GM23338 (cell line): Measurements from ENCODE around the gene DPEP3. TPM values are rescaled to one million over a fixed set of nuclear protein-coding genes. Genes with fewer than 3 reads are reported as not detected.
A peak's percentile ranks its signal among the peaks of the same experiment; 100 is the strongest.

Experiments used
- ATAC-seq: fragments of 200-7000 bp; cut with Tn5 transposase; 3 replicates; pipeline ENCODE4 v1.9.1; 2020
- DNase-seq: peaks from one replicate; pipeline ENCODE4 v3.0.0-alpha.2; 2015; ENCODE audit warnings: low spot score
- H2AFZ ChIP-seq: fragments of 200-600 bp; sonication (generic); 2 replicates; pipeline ENCODE4 v1.8.0; 2016; ENCODE audit warnings: antibody characterized with exemption, mild to moderate bottlenecking, moderate library complexity
- H3F3A ChIP-seq: fragments of 200-600 bp; sonication (generic); replicated peaks from 2 replicates; pipeline ENCODE4 v1.8.0; 2017; ENCODE audit warnings: antibody characterized with exemption, mixed run types, low read depth
- H3K27ac ChIP-seq: fragments of 200-600 bp; sonication (generic); 2 replicates; pipeline ENCODE4 v1.6.1; 2016; ENCODE audit warnings: low read depth
- H3K27me3 ChIP-seq: fragments of 200-600 bp; sonication (generic); 2 replicates; pipeline ENCODE4 v1.8.0; 2016; ENCODE audit warnings: mild to moderate bottlenecking, mixed run types, moderate library complexity; ENCODE audit not compliant: insufficient read depth
- H3K36me3 ChIP-seq: fragments of 200-600 bp; sonication (generic); 2 replicates; pipeline ENCODE4 v1.8.0; 2016; ENCODE audit warnings: mild to moderate bottlenecking; ENCODE audit not compliant: insufficient read depth
- H3K4me1 ChIP-seq: fragments of 200-600 bp; sonication (generic); 2 replicates; pipeline ENCODE4 v1.8.0; 2016; ENCODE audit warnings: mild to moderate bottlenecking, moderate library complexity; ENCODE audit not compliant: insufficient read depth
- H3K4me2 ChIP-seq: fragments of 200-600 bp; sonication (generic); 2 replicates; pipeline ENCODE4 v1.7.1; 2017; ENCODE audit warnings: mixed run types
- H3K4me3 ChIP-seq: fragments of 200-600 bp; sonication (generic); 2 replicates; pipeline ENCODE4 v1.6.1; 2016; ENCODE audit warnings: mixed run types
- H3K79me2 ChIP-seq: fragments of 200-600 bp; sonication (generic); replicated peaks from 2 replicates; pipeline ENCODE4 v1.8.0; 2017; ENCODE audit warnings: mild to moderate bottlenecking; ENCODE audit not compliant: insufficient read depth
- H3K9me2 ChIP-seq: fragments of 200-600 bp; sonication (generic); 2 replicates; pipeline ENCODE4 v1.8.0; 2017; ENCODE audit not compliant: insufficient read depth
- H4K20me1 ChIP-seq: fragments of 200-600 bp; sonication (generic); replicated peaks from 2 replicates; pipeline ENCODE4 v1.8.0; 2017; ENCODE audit warnings: mild to moderate bottlenecking; ENCODE audit not compliant: insufficient read depth
- H3K27ac Mint-ChIP-seq: 2 replicates; pipeline ENCODE4 v1.8.0; 2020; ENCODE audit warnings: inconsistent platforms, mild to moderate bottlenecking, moderate library complexity, mixed read lengths
- H3K27me3 Mint-ChIP-seq: 3 replicates; pipeline ENCODE4 v1.8.0; 2022; ENCODE audit warnings: low read depth, mild to moderate bottlenecking, moderate library complexity, mixed read lengths, inconsistent platforms; ENCODE audit not compliant: insufficient read depth, poor library complexity
- H3K36me3 Mint-ChIP-seq: 3 replicates; pipeline ENCODE4 v1.8.0; 2021; ENCODE audit warnings: low read depth, mild to moderate bottlenecking, inconsistent platforms, moderate library complexity, mixed read lengths
- H3K4me1 Mint-ChIP-seq: 3 replicates; pipeline ENCODE4 v1.8.0; 2020; ENCODE audit warnings: mild to moderate bottlenecking, inconsistent platforms, mixed read lengths
- H3K4me3 Mint-ChIP-seq: 3 replicates; pipeline ENCODE4 v1.8.0; 2021; ENCODE audit warnings: moderate library complexity, mild to moderate bottlenecking, inconsistent platforms, mixed read lengths
- H3K9me3 Mint-ChIP-seq: 3 replicates; pipeline ENCODE4 v1.8.0; 2020; ENCODE audit warnings: moderate library complexity, mild to moderate bottlenecking, inconsistent platforms, mixed read lengths
- CREB1 ChIP-seq: fragments of 250-450 bp; sonication (Bioruptor Pico); IDR thresholded peaks from 2 replicates; pipeline ENCODE4 v1.5.0; 2020; ENCODE audit warnings: low read depth, mild to moderate bottlenecking, moderate library complexity
- EZH2 ChIP-seq: fragments of 200-600 bp; sonication (generic); IDR thresholded peaks from one replicate; pipeline ENCODE4 v1.8.0; 2017; ENCODE audit warnings: antibody characterized with exemption, mild to moderate bottlenecking, low read depth; ENCODE audit not compliant: unreplicated experiment
- EZH2phosphoT487 ChIP-seq: fragments of 200-600 bp; sonication (generic); IDR thresholded peaks from one replicate; pipeline ENCODE4 v1.8.1; 2018; ENCODE audit warnings: antibody characterized with exemption; ENCODE audit not compliant: unreplicated experiment
- JUNB ChIP-seq: IDR thresholded peaks from one replicate; pipeline ENCODE4 v1.6.1; 2016; ENCODE audit warnings: antibody characterized with exemption; ENCODE audit not compliant: unreplicated experiment
- NANOG ChIP-seq: IDR thresholded peaks from 2 replicates; pipeline ENCODE4 v1.6.1; 2016; ENCODE audit warnings: antibody characterized with exemption, borderline replicate concordance
- POLR2AphosphoS5 ChIP-seq: IDR thresholded peaks from 2 replicates; pipeline ENCODE4 v1.6.1; 2016; ENCODE audit warnings: antibody characterized with exemption, low read depth
- STAT1 ChIP-seq: IDR thresholded peaks from one replicate; pipeline ENCODE4 v1.6.1; 2016; ENCODE audit warnings: antibody characterized with exemption; ENCODE audit not compliant: unreplicated experiment
- ZNF114 ChIP-seq: fragments of 250-450 bp; sonication (Bioruptor Pico); IDR thresholded peaks from 2 replicates; pipeline ENCODE4 v1.5.0; 2020; ENCODE audit warnings: mild to moderate bottlenecking, moderate library complexity
- ZNF331 ChIP-seq: fragments of 250-450 bp; sonication (Bioruptor Pico); IDR thresholded peaks from 2 replicates; pipeline ENCODE4 v1.5.0; 2020; ENCODE audit warnings: low read depth, mild to moderate bottlenecking, moderate library complexity
- polyA plus RNA-seq: library from polyadenylated mRNA; unstranded; fragments of >200 nt; fragmentation: Nextera tagmentation; extraction: Ambion mirVana; gene quantifications from 2 replicates; pipeline ENCODE4 v1.2.1, GENCODE V29; 2016
- total RNA-seq: library from RNA; depleted of rRNA; stranded (reverse); fragments of >200 nt; shearing (Covaris generic); gene quantifications from 2 replicates; pipeline ENCODE4 v1.2.3, GENCODE V29; 2014
- TF ChIP-seq, protein P1 (sequence below): IDR thresholded peaks from 2 replicates; pipeline ENCODE4 v1.6.1; 2016; ENCODE audit warnings: antibody characterized with exemption
- TF ChIP-seq, protein P2 (sequence below): fragments of 250-450 bp; sonication (Bioruptor Pico); IDR thresholded peaks from 2 replicates; pipeline ENCODE4 v1.5.0; 2020; ENCODE audit warnings: mild to moderate bottlenecking, moderate library complexity
- TF ChIP-seq, protein P3 (sequence below), 2 experiments: fragments of 200-600 bp in 1 of 2; sonication (generic) in 1 of 2; conservative IDR thresholded peaks; 2 replicates each; pipeline versions ENCODE4 v1.5.1 to v1.6.1; 2016 to 2017; ENCODE audit warnings: antibody characterized with exemption in 2 of 2, low read depth in 2 of 2, mild to moderate bottlenecking in 2 of 2, moderate library complexity in 1 of 2
- TF ChIP-seq, protein P4 (sequence below): IDR thresholded peaks from one replicate; pipeline ENCODE4 v1.6.1; 2018; ENCODE audit warnings: antibody characterized with exemption; ENCODE audit not compliant: unreplicated experiment

DPEP3 gene
- total and polyA plus RNA-seq, 2 experiments from 2014 or later: 8.8 to 18.4 TPM

DNA sequence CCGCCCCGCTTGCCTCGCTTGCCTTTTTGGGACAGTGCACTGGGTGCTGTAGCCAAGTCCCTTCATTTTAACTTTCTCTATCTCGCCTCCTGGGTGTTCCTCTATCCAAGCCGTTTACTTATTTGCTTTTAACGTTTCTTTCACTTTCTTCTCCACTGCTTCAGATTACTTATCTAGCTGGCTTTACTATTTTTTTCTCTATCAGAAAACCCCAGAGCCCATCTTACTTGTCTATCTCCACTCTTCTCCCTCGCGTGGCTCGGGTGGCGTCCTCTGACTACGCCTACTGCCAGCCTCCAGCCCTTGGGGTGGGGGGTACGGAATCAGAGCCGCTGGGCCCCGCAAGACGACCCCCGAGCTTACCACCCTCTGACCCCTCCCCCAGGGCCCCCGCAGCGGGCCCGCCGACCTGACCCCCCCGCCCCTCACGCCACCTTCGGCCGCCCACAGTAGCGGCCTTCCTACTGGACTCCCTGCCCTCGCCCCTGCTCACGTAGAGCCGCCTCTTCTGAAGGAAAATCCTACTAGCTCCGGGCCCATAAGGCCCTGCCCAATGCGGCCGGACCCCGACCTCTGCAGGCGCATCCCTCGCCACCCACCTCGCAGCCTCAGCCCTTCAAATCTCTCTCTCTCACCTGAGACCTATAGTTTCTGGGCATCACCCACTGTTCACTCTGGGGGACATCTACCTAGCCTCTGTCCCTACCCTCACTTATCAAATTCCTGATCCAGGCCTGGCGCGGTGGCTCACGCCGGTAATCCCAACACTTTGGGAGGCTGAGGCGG lies 10.9 kb downstream of the DPEP3 start:
- Histone ChIP-seq H3K36me3 (no peaks in the 10 kb centered on the region; the same call in 1 of the 2 replicates), H3K9me2 (no peaks in the 10 kb centered on the region), H3F3A (0 out of 2 replicates have a peak, but pooled peaks cover 19% of the 10 kb centered on the region), H4K20me1 (peaks cover 10% of the 10 kb centered on the region), H3K27me3 (no peaks in the 10 kb centered on the region), H2AFZ (peak overlapping the region; percentile 97; the same call in 1 of the 2 replicates), H3K27ac (0 out of 2 replicates have a peak overlapping the region, but pooled peaks have one; percentile 48), H3K4me3 (peak overlapping the region; percentile 91), H3K79me2 (peaks cover 33% of the 10 kb centered on the region), H3K4me2 (peak overlapping the region; percentile 99), H3K4me1 (peaks cover 30% of the 10 kb centered on the region)
- H3K4me1 Mint-ChIP-seq: peaks cover 36% of the 10 kb centered on the region
- H3K36me3 Mint-ChIP-seq: no peaks in the 10 kb centered on the region; the same call in 2 of the 3 replicates
- peak overlapping the region; percentile 76; the same call in 1 of the 2 replicates for H3K27ac Mint-ChIP-seq
- ATAC-seq: peak; percentile 38
- H3K4me3 Mint-ChIP-seq: peak overlapping the region; percentile 89
- peaks cover 17% of the 10 kb centered on the region for H3K27me3 Mint-ChIP-seq
- no peaks in the 10 kb centered on the region; the same call in 2 of the 3 replicates for H3K9me3 Mint-ChIP-seq
- DNase-seq: peak; percentile 81
- TF ChIP-seq, protein P1, sequence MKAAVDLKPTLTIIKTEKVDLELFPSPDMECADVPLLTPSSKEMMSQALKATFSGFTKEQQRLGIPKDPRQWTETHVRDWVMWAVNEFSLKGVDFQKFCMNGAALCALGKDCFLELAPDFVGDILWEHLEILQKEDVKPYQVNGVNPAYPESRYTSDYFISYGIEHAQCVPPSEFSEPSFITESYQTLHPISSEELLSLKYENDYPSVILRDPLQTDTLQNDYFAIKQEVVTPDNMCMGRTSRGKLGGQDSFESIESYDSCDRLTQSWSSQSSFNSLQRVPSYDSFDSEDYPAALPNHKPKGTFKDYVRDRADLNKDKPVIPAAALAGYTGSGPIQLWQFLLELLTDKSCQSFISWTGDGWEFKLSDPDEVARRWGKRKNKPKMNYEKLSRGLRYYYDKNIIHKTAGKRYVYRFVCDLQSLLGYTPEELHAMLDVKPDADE: no peak
- no peak for TF ChIP-seq EZH2phosphoT487
- TF ChIP-seq STAT1: no peak
- TF ChIP-seq POLR2AphosphoS5: peak; percentile 49; the same call in 1 of the 2 replicates
- TF ChIP-seq CREB1: no peak
- TF ChIP-seq, protein P2, sequence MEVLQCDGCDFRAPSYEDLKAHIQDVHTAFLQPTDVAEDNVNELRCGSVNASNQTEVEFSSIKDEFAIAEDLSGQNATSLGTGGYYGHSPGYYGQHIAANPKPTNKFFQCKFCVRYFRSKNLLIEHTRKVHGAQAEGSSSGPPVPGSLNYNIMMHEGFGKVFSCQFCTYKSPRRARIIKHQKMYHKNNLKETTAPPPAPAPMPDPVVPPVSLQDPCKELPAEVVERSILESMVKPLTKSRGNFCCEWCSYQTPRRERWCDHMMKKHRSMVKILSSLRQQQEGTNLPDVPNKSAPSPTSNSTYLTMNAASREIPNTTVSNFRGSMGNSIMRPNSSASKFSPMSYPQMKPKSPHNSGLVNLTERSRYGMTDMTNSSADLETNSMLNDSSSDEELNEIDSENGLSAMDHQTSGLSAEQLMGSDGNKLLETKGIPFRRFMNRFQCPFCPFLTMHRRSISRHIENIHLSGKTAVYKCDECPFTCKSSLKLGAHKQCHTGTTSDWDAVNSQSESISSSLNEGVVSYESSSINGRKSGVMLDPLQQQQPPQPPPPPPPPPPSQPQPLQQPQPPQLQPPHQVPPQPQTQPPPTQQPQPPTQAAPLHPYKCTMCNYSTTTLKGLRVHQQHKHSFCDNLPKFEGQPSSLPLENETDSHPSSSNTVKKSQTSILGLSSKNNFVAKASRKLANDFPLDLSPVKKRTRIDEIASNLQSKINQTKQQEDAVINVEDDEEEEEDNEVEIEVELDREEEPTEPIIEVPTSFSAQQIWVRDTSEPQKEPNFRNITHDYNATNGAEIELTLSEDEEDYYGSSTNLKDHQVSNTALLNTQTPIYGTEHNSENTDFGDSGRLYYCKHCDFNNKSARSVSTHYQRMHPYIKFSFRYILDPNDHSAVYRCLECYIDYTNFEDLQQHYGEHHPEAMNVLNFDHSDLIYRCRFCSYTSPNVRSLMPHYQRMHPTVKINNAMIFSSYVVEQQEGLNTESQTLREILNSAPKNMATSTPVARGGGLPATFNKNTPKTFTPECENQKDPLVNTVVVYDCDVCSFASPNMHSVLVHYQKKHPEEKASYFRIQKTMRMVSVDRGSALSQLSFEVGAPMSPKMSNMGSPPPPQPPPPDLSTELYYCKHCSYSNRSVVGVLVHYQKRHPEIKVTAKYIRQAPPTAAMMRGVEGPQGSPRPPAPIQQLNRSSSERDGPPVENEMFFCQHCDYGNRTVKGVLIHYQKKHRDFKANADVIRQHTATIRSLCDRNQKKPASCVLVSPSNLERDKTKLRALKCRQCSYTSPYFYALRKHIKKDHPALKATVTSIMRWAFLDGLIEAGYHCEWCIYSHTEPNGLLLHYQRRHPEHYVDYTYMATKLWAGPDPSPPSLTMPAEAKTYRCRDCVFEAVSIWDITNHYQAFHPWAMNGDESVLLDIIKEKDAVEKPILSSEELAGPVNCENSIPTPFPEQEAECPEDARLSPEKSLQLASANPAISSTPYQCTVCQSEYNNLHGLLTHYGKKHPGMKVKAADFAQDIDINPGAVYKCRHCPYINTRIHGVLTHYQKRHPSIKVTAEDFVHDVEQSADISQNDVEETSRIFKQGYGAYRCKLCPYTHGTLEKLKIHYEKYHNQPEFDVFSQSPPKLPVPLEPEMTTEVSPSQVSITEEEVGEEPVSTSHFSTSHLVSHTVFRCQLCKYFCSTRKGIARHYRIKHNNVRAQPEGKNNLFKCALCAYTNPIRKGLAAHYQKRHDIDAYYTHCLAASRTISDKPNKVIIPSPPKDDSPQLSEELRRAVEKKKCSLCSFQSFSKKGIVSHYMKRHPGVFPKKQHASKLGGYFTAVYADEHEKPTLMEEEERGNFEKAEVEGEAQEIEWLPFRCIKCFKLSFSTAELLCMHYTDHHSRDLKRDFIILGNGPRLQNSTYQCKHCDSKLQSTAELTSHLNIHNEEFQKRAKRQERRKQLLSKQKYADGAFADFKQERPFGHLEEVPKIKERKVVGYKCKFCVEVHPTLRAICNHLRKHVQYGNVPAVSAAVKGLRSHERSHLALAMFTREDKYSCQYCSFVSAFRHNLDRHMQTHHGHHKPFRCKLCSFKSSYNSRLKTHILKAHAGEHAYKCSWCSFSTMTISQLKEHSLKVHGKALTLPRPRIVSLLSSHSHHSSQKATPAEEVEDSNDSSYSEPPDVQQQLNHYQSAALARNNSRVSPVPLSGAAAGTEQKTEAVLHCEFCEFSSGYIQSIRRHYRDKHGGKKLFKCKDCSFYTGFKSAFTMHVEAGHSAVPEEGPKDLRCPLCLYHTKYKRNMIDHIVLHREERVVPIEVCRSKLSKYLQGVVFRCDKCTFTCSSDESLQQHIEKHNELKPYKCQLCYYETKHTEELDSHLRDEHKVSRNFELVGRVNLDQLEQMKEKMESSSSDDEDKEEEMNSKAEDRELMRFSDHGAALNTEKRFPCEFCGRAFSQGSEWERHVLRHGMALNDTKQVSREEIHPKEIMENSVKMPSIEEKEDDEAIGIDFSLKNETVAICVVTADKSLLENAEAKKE: no peak
- TF ChIP-seq, protein P3, sequence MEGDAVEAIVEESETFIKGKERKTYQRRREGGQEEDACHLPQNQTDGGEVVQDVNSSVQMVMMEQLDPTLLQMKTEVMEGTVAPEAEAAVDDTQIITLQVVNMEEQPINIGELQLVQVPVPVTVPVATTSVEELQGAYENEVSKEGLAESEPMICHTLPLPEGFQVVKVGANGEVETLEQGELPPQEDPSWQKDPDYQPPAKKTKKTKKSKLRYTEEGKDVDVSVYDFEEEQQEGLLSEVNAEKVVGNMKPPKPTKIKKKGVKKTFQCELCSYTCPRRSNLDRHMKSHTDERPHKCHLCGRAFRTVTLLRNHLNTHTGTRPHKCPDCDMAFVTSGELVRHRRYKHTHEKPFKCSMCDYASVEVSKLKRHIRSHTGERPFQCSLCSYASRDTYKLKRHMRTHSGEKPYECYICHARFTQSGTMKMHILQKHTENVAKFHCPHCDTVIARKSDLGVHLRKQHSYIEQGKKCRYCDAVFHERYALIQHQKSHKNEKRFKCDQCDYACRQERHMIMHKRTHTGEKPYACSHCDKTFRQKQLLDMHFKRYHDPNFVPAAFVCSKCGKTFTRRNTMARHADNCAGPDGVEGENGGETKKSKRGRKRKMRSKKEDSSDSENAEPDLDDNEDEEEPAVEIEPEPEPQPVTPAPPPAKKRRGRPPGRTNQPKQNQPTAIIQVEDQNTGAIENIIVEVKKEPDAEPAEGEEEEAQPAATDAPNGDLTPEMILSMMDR (conservative IDR thresholded peaks at IDR 0.05; ENCODE audit: low read depth in 2 of 2): 0 out of 4 replicates have a peak, but pooled peaks of 1 of the 2 experiments have one; percentile 27
- no peak for TF ChIP-seq ZNF331 (CRISPR knock-in tag)
- TF ChIP-seq ZNF114: no peak
- TF ChIP-seq EZH2: no peak
- no peak for TF ChIP-seq JUNB
- TF ChIP-seq, protein P4, sequence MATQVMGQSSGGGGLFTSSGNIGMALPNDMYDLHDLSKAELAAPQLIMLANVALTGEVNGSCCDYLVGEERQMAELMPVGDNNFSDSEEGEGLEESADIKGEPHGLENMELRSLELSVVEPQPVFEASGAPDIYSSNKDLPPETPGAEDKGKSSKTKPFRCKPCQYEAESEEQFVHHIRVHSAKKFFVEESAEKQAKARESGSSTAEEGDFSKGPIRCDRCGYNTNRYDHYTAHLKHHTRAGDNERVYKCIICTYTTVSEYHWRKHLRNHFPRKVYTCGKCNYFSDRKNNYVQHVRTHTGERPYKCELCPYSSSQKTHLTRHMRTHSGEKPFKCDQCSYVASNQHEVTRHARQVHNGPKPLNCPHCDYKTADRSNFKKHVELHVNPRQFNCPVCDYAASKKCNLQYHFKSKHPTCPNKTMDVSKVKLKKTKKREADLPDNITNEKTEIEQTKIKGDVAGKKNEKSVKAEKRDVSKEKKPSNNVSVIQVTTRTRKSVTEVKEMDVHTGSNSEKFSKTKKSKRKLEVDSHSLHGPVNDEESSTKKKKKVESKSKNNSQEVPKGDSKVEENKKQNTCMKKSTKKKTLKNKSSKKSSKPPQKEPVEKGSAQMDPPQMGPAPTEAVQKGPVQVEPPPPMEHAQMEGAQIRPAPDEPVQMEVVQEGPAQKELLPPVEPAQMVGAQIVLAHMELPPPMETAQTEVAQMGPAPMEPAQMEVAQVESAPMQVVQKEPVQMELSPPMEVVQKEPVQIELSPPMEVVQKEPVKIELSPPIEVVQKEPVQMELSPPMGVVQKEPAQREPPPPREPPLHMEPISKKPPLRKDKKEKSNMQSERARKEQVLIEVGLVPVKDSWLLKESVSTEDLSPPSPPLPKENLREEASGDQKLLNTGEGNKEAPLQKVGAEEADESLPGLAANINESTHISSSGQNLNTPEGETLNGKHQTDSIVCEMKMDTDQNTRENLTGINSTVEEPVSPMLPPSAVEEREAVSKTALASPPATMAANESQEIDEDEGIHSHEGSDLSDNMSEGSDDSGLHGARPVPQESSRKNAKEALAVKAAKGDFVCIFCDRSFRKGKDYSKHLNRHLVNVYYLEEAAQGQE: no peak
- TF ChIP-seq NANOG: no peak
